B cell (primary cell): ENCODE results near the gene ROR2. TPM values are rescaled to one million over a fixed set of nuclear protein-coding genes. Genes with fewer than 3 reads are reported as not detected.

ENCODE experiments used
- ATAC-seq: fragments of 200-7000 bp; cut with Tn5 transposase; one replicate; pipeline ENCODE4 v1.10.0; 2021; ENCODE audit warnings: low read depth, mild to moderate bottlenecking, moderate number of reproducible peaks, moderate library complexity
- CTCF ChIA-PET: fragments of 350-600 bp; sonication (Branson Sonifier 250); formaldehyde crosslinking; loops from one replicate; lab custom pipeline; 2021; ENCODE audit warnings: antibody characterized with exemption, inconsistent platforms; lab: Charles Lee
- POLR2A ChIA-PET: fragments of 350-600 bp; sonication (Branson Sonifier 250); formaldehyde crosslinking; loops from one replicate; lab custom pipeline; 2021; ENCODE audit warnings: antibody characterized with exemption; lab: Charles Lee
- DNase-seq: peaks from one replicate; pipeline ENCODE4 v3.0.0; 2013
- H2AFZ ChIP-seq: 2 replicates; pipeline ENCODE4 v1.6.1; 2012; ENCODE audit warnings: mild to moderate bottlenecking, low read depth, low read length; ENCODE audit not compliant: insufficient read depth, poor library complexity, severe bottlenecking
- H3K27ac ChIP-seq, 2 donors: 1 replicate in 1 of 2; 2 replicates in 1 of 2; pipeline ENCODE4 v1.5.1; 2012 to 2013; ENCODE audit warnings: low read length in 2 of 2, mild to moderate bottlenecking in 2 of 2, moderate library complexity in 1 of 2
- H3K27me3 ChIP-seq, 4 experiments: fragments of 200-600 bp in 1 of 4; sonication (generic) in 1 of 4; replicated peaks in 1 of 4; 1 replicate in 2 of 4; 2 replicates in 2 of 4; pipeline versions ENCODE4 v1.6.1 to v1.7.0; 2013 to 2016; ENCODE audit warnings: low read length in 3 of 4, mild to moderate bottlenecking in 2 of 4, mixed read lengths in 1 of 4, moderate library complexity in 1 of 4; ENCODE audit not compliant: insufficient read depth in 4 of 4, control insufficient read depth in 3 of 4; ENCODE audit errors: control extremely low read depth in 1 of 4
- H3K36me3 ChIP-seq, 2 experiments: replicated peaks in 1 of 2; 1 replicate in 1 of 2; 2 replicates in 1 of 2; pipeline versions ENCODE4 v1.6.1 to v1.7.1; 2013; ENCODE audit warnings: low read length in 1 of 2; ENCODE audit not compliant: insufficient read depth in 2 of 2, control insufficient read depth in 1 of 2; ENCODE audit errors: control extremely low read depth in 1 of 2, extremely low read depth in 1 of 2
- H3K4me1 ChIP-seq, 2 donors: fragments of 200-600 bp in 1 of 2; sonication (generic) in 1 of 2; 1 replicate in 1 of 2; 2 replicates in 1 of 2; pipeline versions ENCODE4 v1.5.1 to v1.6.1; 2013 to 2017; ENCODE audit warnings: low read length in 2 of 2; ENCODE audit not compliant: control insufficient read depth in 2 of 2, insufficient read depth in 2 of 2
- H3K4me2 ChIP-seq: replicated peaks from 2 replicates; pipeline ENCODE3; 2012; ENCODE audit warnings: mild to moderate bottlenecking, low read depth, low read length; ENCODE audit not compliant: poor library complexity, severe bottlenecking
- H3K4me3 ChIP-seq, 5 experiments: fragments of 200-600 bp in 1 of 5; sonication (generic) in 1 of 5; 1 replicate in 3 of 5; 2 replicates in 2 of 5; pipeline versions ENCODE4 v1.5.1 to v1.7.0; 2011 to 2016; ENCODE audit warnings: low read length in 4 of 5, mild to moderate bottlenecking in 4 of 5, low read depth in 2 of 5, control low read depth in 1 of 5, moderate library complexity in 1 of 5; ENCODE audit not compliant: insufficient read depth in 1 of 5; ENCODE audit errors: control extremely low read depth in 1 of 5, extremely low read depth in 1 of 5
- H3K79me2 ChIP-seq: fragments of 200-600 bp; sonication (generic); one replicate; pipeline ENCODE4 v1.6.0; 2016; ENCODE audit warnings: low read length; ENCODE audit not compliant: control insufficient read depth, insufficient read depth
- H3K9ac ChIP-seq: fragments of 200-600 bp; sonication (generic); 2 replicates; pipeline ENCODE4 v1.6.1; 2017; ENCODE audit warnings: mild to moderate bottlenecking, low read length, moderate library complexity
- H3K9me3 ChIP-seq, 3 donors: one replicate each; pipeline versions ENCODE4 v1.6.1 to v1.7.1; 2013; ENCODE audit warnings: low read length in 2 of 3; ENCODE audit not compliant: control insufficient read depth in 2 of 3, insufficient read depth in 1 of 3; ENCODE audit errors: control extremely low read depth in 1 of 3
- H4K20me1 ChIP-seq: 2 replicates; pipeline ENCODE4 v1.6.0; 2012; ENCODE audit warnings: mild to moderate bottlenecking, low read length; ENCODE audit not compliant: insufficient read depth, control insufficient read depth, poor library complexity, severe bottlenecking
- H3K27ac Mint-ChIP-seq: one replicate; pipeline ENCODE4 v1.8.0; 2021; ENCODE audit warnings: mixed read lengths
- H3K27me3 Mint-ChIP-seq: one replicate; pipeline ENCODE4 v1.8.0; 2021; ENCODE audit warnings: mixed read lengths
- H3K4me1 Mint-ChIP-seq: one replicate; pipeline ENCODE4 v1.8.0; 2021; ENCODE audit warnings: mixed read lengths
- H3K4me3 Mint-ChIP-seq: one replicate; pipeline ENCODE4 v1.8.0; 2021; ENCODE audit warnings: mixed read lengths
- H3K9me3 Mint-ChIP-seq: one replicate; pipeline ENCODE4 v1.8.0; 2022; ENCODE audit warnings: mixed read lengths; ENCODE audit not compliant: insufficient read depth
- EZH2 ChIP-seq: IDR thresholded peaks from 2 replicates; pipeline ENCODE4 v1.6.1; 2012; ENCODE audit warnings: borderline replicate concordance, low read depth, mild to moderate bottlenecking, moderate library complexity, low read length; ENCODE audit not compliant: insufficient read depth, poor library complexity, severe bottlenecking
- WGBS: methylation state at CpG from one replicate; pipeline ENCODE4 v1.1.5; 2013; ENCODE audit warnings: missing lambda C conversion rate; ENCODE audit not compliant: insufficient coverage; 5-methylcytosine and 5-hydroxymethylcytosine counted together
- intact Hi-C: fragments of 100-400 bp; cut with micrococcal nuclease; formaldehyde crosslinking; loops from one replicate; pipeline ENCODE4 v1.10.0; 2022
- polyA plus RNA-seq: library from polyadenylated mRNA; depleted of rRNA; stranded (reverse); fragments of >200 nt; gene quantifications from 2 replicates; pipeline ENCODE4 v1.2.3, GENCODE V29; 2012
- total RNA-seq, 2 donors: library from RNA; stranded (reverse); fragments of 120-200 nt in 1 of 2; gene quantifications; 1 replicate in 1 of 2; 2 replicates in 1 of 2; pipeline versions ENCODE4 v1.2.3 to v1.2.4, GENCODE V29; 2013 to 2022
- TF ChIP-seq, protein P1 (sequence below): fragments of 200-600 bp; IDR thresholded peaks from one replicate; pipeline ENCODE4 v1.8.0; 2022; ENCODE audit warnings: antibody characterized with exemption, mild to moderate bottlenecking

The ROR2 gene
- total and polyA plus RNA-seq, 2 donors (not counting 1 experiment from before 2014, with no cell fraction given), result 0.21 to 0.49 TPM

DNA sequence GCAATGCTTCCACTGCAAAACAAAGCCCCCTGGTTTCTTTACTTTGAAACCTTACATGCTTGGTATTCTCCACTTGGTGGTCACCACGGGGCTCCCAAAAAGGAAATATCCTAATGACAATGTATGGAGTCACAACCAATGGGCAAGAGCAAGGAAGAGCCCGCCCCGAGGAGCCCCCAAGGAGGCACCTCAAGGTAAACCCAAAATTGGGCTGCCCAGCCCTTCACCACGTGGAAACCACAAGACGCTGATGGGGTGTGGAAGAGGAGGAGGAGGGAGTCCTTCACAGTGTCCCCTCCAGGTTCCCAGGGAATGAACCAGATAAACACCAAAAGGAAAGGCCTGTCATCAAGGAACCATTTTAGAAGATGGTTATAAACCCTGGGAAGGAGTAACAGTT, 3.8 kb downstream of the ROR2 start:
- H4K20me1 ChIP-seq, result no peaks in the 10 kb centered on the region
- TF ChIP-seq, protein P1, sequence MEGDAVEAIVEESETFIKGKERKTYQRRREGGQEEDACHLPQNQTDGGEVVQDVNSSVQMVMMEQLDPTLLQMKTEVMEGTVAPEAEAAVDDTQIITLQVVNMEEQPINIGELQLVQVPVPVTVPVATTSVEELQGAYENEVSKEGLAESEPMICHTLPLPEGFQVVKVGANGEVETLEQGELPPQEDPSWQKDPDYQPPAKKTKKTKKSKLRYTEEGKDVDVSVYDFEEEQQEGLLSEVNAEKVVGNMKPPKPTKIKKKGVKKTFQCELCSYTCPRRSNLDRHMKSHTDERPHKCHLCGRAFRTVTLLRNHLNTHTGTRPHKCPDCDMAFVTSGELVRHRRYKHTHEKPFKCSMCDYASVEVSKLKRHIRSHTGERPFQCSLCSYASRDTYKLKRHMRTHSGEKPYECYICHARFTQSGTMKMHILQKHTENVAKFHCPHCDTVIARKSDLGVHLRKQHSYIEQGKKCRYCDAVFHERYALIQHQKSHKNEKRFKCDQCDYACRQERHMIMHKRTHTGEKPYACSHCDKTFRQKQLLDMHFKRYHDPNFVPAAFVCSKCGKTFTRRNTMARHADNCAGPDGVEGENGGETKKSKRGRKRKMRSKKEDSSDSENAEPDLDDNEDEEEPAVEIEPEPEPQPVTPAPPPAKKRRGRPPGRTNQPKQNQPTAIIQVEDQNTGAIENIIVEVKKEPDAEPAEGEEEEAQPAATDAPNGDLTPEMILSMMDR, result no peak
- no peak for TF ChIP-seq EZH2
- 74% methylated on average over 5 of the region's 5 CpGs for WGBS
- intact Hi-C loops, result no loop called here
- H3K4me3 ChIP-seq, result no peak overlapping the region
- no peak overlapping the region for H3K27ac ChIP-seq
- no peak overlapping the region for H3K4me3 Mint-ChIP-seq
- no peak overlapping the region for H3K27ac Mint-ChIP-seq
- H3K9ac ChIP-seq, result no peak overlapping the region
- peaks cover 0 to 7% (median 0%) of the 10 kb centered on the region in 3 donors for H3K9me3 ChIP-seq
- no peaks in the 10 kb centered on the region for H3K79me2 ChIP-seq
- H3K27me3 Mint-ChIP-seq, result peaks cover 62% of the 10 kb centered on the region
- H3K36me3 ChIP-seq, result no peaks in the 10 kb centered on the region
- ChIA-PET POLR2A (no interaction called here), CTCF (no interaction called here)
- H3K4me1 ChIP-seq, result peaks cover 15 to 21% of the 10 kb centered on the region in 2 donors
- no peak overlapping the region for H3K4me2 ChIP-seq
- peaks cover 0 to 50% (median 26%) of the 10 kb centered on the region in 4 experiments for H3K27me3 ChIP-seq
- H3K9me3 Mint-ChIP-seq, result no peaks in the 10 kb centered on the region
- no peak overlapping the region for H2AFZ ChIP-seq
- H3K4me1 Mint-ChIP-seq, result peaks cover 7% of the 10 kb centered on the region
- ATAC-seq (no peak), DNase-seq (no peak)

DNA sequence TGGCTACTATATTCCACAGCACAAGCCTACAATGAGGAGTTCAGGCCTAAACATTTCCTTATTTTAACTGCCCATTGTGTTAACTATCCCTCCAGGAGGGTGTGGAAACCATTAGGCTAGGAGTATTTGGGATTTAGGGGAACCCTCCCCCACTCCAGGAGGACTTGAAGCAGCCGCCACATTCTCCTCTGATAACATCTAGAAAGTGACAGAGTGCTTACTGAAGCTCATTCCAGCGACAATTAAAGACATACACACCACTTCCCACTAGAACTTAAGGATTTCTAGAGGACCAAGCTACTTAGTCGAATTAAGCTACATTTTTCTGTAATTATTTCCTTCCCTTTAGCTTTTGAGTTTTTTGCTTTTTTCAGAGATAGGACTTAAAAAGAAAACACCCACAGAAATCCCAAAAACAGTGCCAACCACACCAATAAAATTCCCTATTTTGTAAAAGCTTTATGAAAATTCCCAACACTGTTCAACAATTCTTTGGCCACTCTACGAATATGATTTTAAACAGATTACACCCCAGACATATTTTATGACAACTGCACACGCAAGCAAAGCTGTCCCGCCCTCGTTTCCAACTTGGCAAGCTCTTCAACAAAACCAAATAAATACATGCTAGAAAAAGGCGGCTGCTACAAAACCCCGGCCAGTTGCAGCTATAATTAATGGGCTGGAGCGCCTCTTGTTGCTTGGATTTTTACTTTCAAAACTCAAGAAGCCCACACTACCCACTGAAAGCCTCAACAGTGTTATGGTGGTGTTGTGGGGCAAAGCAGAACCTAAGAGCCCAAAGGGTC, 4.5 kb downstream of the ROR2 start:
- no peaks in the 10 kb centered on the region for H3K79me2 ChIP-seq
- DNase-seq (no peak), ATAC-seq (no peak)
- Mint-ChIP-seq H3K27ac (no peak overlapping the region), H3K9me3 (no peaks in the 10 kb centered on the region), H3K27me3 (peaks cover 58% of the 10 kb centered on the region), H3K4me3 (no peak overlapping the region), H3K4me1 (peaks cover 3% of the 10 kb centered on the region)
- CTCF ChIA-PET, result no interaction called here
- H3K4me2 ChIP-seq, result no peak overlapping the region
- POLR2A ChIA-PET, result no interaction called here
- H2AFZ ChIP-seq, result no peak overlapping the region
- no peaks in the 10 kb centered on the region for H3K36me3 ChIP-seq
- H3K4me3 ChIP-seq, result no peak overlapping the region
- 87% methylated on average over 7 of the region's 10 CpGs for WGBS
- TF ChIP-seq, protein P1, result no peak
- TF ChIP-seq EZH2, result no peak
- H3K4me1 ChIP-seq, result peaks cover 10 to 14% of the 10 kb centered on the region in 2 donors
- H3K9ac ChIP-seq, result no peak overlapping the region
- peaks cover 0 to 42% (median 19%) of the 10 kb centered on the region in 4 experiments for H3K27me3 ChIP-seq
- intact Hi-C loops, result no loop called here
- H3K9me3 ChIP-seq, result peaks cover 0 to 6% (median 0%) of the 10 kb centered on the region in 3 donors
- H4K20me1 ChIP-seq, result no peaks in the 10 kb centered on the region
- H3K27ac ChIP-seq, result no peak overlapping the region
